Neural cell (in vitro differentiated cells): Measurements from ENCODE around the gene AXL.

Source experiments
- CTCF ChIP-seq: fragments of 450-650 bp; IDR thresholded peaks from 2 replicates; pipeline ENCODE4 v1.5.1; 2014; ENCODE audit warnings: antibody characterized with exemption, mild to moderate bottlenecking, moderate library complexity; ENCODE audit not compliant: poor library complexity, severe bottlenecking
- MXI1 ChIP-seq: fragments of 450-650 bp; conservative IDR thresholded peaks from 2 replicates; pipeline ENCODE4 v1.6.1; 2014; ENCODE audit warnings: antibody characterized with exemption, mild to moderate bottlenecking; ENCODE audit not compliant: poor library complexity, severe bottlenecking
- POLR2AphosphoS5 ChIP-seq: IDR thresholded peaks from 2 replicates; pipeline ENCODE4 v1.6.1; 2012
- RAD21 ChIP-seq: fragments of 450-650 bp; conservative IDR thresholded peaks from 2 replicates; pipeline ENCODE4 v1.6.1; 2014; ENCODE audit warnings: antibody characterized with exemption, mild to moderate bottlenecking, moderate library complexity
- SMC3 ChIP-seq: fragments of 450-650 bp; conservative IDR thresholded peaks from 2 replicates; pipeline ENCODE4 v1.6.1; 2014; ENCODE audit warnings: antibody characterized with exemption, mild to moderate bottlenecking, moderate library complexity; ENCODE audit not compliant: poor library complexity
- TAF1 ChIP-seq: IDR thresholded peaks from 2 replicates; pipeline ENCODE4 v1.6.1; 2012; ENCODE audit warnings: low read depth

GRCh38 chr19:41248895-41249294 lies 29.9 kb downstream of the AXL start:
- no peak for TF ChIP-seq MXI1
- TF ChIP-seq CTCF, result no peak
- TF ChIP-seq SMC3, result no peak
- no peak for TF ChIP-seq POLR2AphosphoS5
- no peak for TF ChIP-seq RAD21
- TF ChIP-seq TAF1, result no peak
